OCI-LY1 (cell line): ENCODE data around the gene COMT.

Experiments
- CTCF ChIP-seq: fragments of 200-600 bp; sonication (generic), shearing (Covaris generic); IDR thresholded peaks from 2 replicates; pipeline ENCODE4 v1.5.1; 2017; ENCODE audit warnings: mild to moderate bottlenecking, antibody characterized with exemption, low read length, moderate library complexity, mixed read lengths
- EZH2 ChIP-seq: fragments of 200-600 bp; sonication (generic), shearing (Covaris generic); IDR thresholded peaks from 2 replicates; pipeline ENCODE4 v1.8.0; 2017; ENCODE audit warnings: borderline replicate concordance, mixed run types, mild to moderate bottlenecking, antibody characterized with exemption, low read length, moderate library complexity, mixed read lengths

- TF ChIP-seq CTCF, result peak; percentile 33; the same call in 1 of the 2 replicates
- no peak for TF ChIP-seq EZH2
These were observed 15.9 kb downstream of the COMT start for GRCh38 chr22:19957445-19957844.
